ENCODE data around the gene ST8SIA2.

The ST8SIA2 gene

GRCh38 chr15:92362001-92362350 lies 31.7 kb upstream of the ST8SIA2 start:
- Mint-ChIP-seq H3K4me1 (peaks cover 17% of the 10 kb centered on the region), H3K4me3 (no peak overlapping the region), H3K36me3 (ENCODE audit: low read depth) (no peaks in the 10 kb centered on the region), H3K27me3 (ENCODE audit: low read depth, poor library complexity) (peaks cover 6% of the 10 kb centered on the region), H3K27ac (no peak overlapping the region), H3K9me3 (no peaks in the 10 kb centered on the region)
- TF ChIP-seq CTCF (IDR thresholded peaks at IDR 0.05): no peak
- DNase-seq: no peak

GRCh38 chr15:92365084-92365483 lies 28.6 kb upstream of the ST8SIA2 start:
- Mint-ChIP-seq H3K4me1 (peaks cover 17% of the 10 kb centered on the region), H3K27ac (no peak overlapping the region), H3K9me3 (no peaks in the 10 kb centered on the region), H3K4me3 (no peak overlapping the region), H3K27me3 (ENCODE audit: low read depth, poor library complexity) (peaks cover 6% of the 10 kb centered on the region), H3K36me3 (ENCODE audit: low read depth) (no peaks in the 10 kb centered on the region)
- no peak for TF ChIP-seq CTCF (IDR thresholded peaks at IDR 0.05)
- DNase-seq: no peak

GRCh38 chr15:92365906-92366305 lies 27.8 kb upstream of the ST8SIA2 start:
- H3K36me3 Mint-ChIP-seq (ENCODE audit: low read depth): no peaks in the 10 kb centered on the region
- H3K4me1 Mint-ChIP-seq: peaks cover 17% of the 10 kb centered on the region
- TF ChIP-seq CTCF (IDR thresholded peaks at IDR 0.05): no peak
- no peak overlapping the region for H3K27ac Mint-ChIP-seq
- DNase-seq: no peak
- no peaks in the 10 kb centered on the region for H3K9me3 Mint-ChIP-seq
- no peak overlapping the region for H3K4me3 Mint-ChIP-seq
- H3K27me3 Mint-ChIP-seq (ENCODE audit: low read depth, poor library complexity): peaks cover 5% of the 10 kb centered on the region

GRCh38 chr15:92366381-92366780 lies 27.3 kb upstream of the ST8SIA2 start:
- Mint-ChIP-seq H3K27me3 (ENCODE audit: low read depth, poor library complexity) (peaks cover 3% of the 10 kb centered on the region), H3K27ac (no peak overlapping the region), H3K9me3 (no peaks in the 10 kb centered on the region), H3K4me3 (no peak overlapping the region), H3K4me1 (peaks cover 17% of the 10 kb centered on the region), H3K36me3 (ENCODE audit: low read depth) (no peaks in the 10 kb centered on the region)
- no peak for TF ChIP-seq CTCF (IDR thresholded peaks at IDR 0.05)
- no peak for DNase-seq

GRCh38 chr15:92375057-92375456 lies 18.6 kb upstream of the ST8SIA2 start:
- no peak overlapping the region for H3K4me3 Mint-ChIP-seq
- H3K27ac Mint-ChIP-seq: no peak overlapping the region
- no peaks in the 10 kb centered on the region for H3K36me3 Mint-ChIP-seq (ENCODE audit: low read depth)
- no peaks in the 10 kb centered on the region for H3K27me3 Mint-ChIP-seq (ENCODE audit: low read depth, poor library complexity)
- H3K9me3 Mint-ChIP-seq: peaks cover 12% of the 10 kb centered on the region
- no peak for DNase-seq
- H3K4me1 Mint-ChIP-seq: no peaks in the 10 kb centered on the region
- no peak for TF ChIP-seq CTCF (IDR thresholded peaks at IDR 0.05)

- no peak for DNase-seq
- Mint-ChIP-seq H3K9me3 (peaks cover 19% of the 10 kb centered on the region), H3K4me3 (no peak overlapping the region), H3K27me3 (ENCODE audit: low read depth, poor library complexity) (no peaks in the 10 kb centered on the region), H3K4me1 (no peaks in the 10 kb centered on the region), H3K27ac (no peak overlapping the region), H3K36me3 (ENCODE audit: low read depth) (no peaks in the 10 kb centered on the region)
- no peak for TF ChIP-seq CTCF (IDR thresholded peaks at IDR 0.05)
These were observed 17.6 kb upstream of the ST8SIA2 start for GRCh38 chr15:92376109-92376508.

Measured in nephron progenitor cell (in vitro differentiated cells).